Uterus (tissue), 4 donors: ENCODE results near the gene SH2D1A. TPM values are rescaled to one million over a fixed set of nuclear protein-coding genes. Genes with fewer than 3 reads are reported as not detected.

ENCODE experiments used
- DNase-seq, 2 donors: peaks; one replicate each; pipeline ENCODE4 v3.0.0-alpha.2; 2019 to 2020
- H3K27ac ChIP-seq, 2 donors: fragments of 200-600 bp; sonication (generic); 1 replicate in 1 of 2; 2 replicates in 1 of 2; pipeline ENCODE4 v1.5.1; 2016 to 2018
- H3K27me3 ChIP-seq, 2 donors: fragments of 200-600 bp; sonication (generic); one replicate each; pipeline ENCODE4 v1.5.1; 2018 to 2019; ENCODE audit warnings: control low read depth in 1 of 2
- H3K36me3 ChIP-seq, 2 donors: fragments of 200-600 bp; sonication (generic); one replicate each; pipeline ENCODE4 v1.5.1; 2019; ENCODE audit warnings: control low read depth in 1 of 2
- H3K4me1 ChIP-seq, 2 donors: fragments of 200-600 bp; sonication (generic); one replicate each; pipeline ENCODE4 v1.5.1; 2018 to 2019; ENCODE audit warnings: control low read depth in 1 of 2
- H3K4me3 ChIP-seq, 2 donors: fragments of 200-600 bp; sonication (generic); 1 replicate in 1 of 2; 2 replicates in 1 of 2; pipeline ENCODE4 v1.5.1; 2018 to 2019; ENCODE audit warnings: mild to moderate bottlenecking in 1 of 2
- H3K9me3 ChIP-seq, 2 donors: fragments of 200-600 bp; sonication (generic); one replicate each; pipeline ENCODE4 v1.5.1; 2019; ENCODE audit warnings: control low read depth in 1 of 2
- POLR2A ChIP-seq, 2 donors: fragments of 450-650 bp; IDR thresholded peaks; one replicate each; pipeline ENCODE4 v1.6.1; 2016; ENCODE audit warnings: antibody characterized with exemption in 2 of 2, mild to moderate bottlenecking in 1 of 2, moderate library complexity in 1 of 2
- intact Hi-C: fragments of 100-400 bp; cut with DNase I; formaldehyde crosslinking; loops from one replicate; pipeline ENCODE4 v1.15.1; 2023; ENCODE audit warnings: low total_unique reads
- small RNA-seq: library from RNA; depleted of rRNA; stranded (forward); fragments of <200 nt; gene quantifications from one replicate; pipeline ENCODE3, GENCODE V24; 2016
- total RNA-seq, 4 donors: library from RNA; depleted of rRNA in 3 of 4; stranded (reverse); fragments of >200 nt in 3 of 4; gene quantifications; one replicate each; pipeline versions ENCODE4 v1.1.0 to v1.2.4, GENCODE V29; 2014 to 2023
- TF ChIP-seq, protein P1 (sequence below), 4 experiments: fragments of 200-600 bp in 2 of 4; fragments of 450-650 bp in 2 of 4; sonication (generic) in 2 of 4; IDR thresholded peaks; one replicate each; pipeline ENCODE4 v1.5.1; 2016 to 2019; ENCODE audit warnings: antibody characterized with exemption in 4 of 4, mild to moderate bottlenecking in 2 of 4, moderate library complexity in 1 of 4
- donor health status: DM: yes; HTN: yes; CAD: no.

Gene SH2D1A
- total RNA-seq, 4 donors from 2014 or later = 0.43 to 2.4 (median 0.76) TPM; not detected in 1

GRCh38 chrX:124414281-124414680 lies 67.9 kb downstream of the SH2D1A start:
- Histone ChIP-seq H3K27me3 (no peaks in the 10 kb centered on the region), H3K4me1 (no peaks in the 10 kb centered on the region), H3K9me3 (no peaks in the 10 kb centered on the region), H3K4me3 (no peak overlapping the region), H3K36me3 (no peaks in the 10 kb centered on the region), H3K27ac (no peak overlapping the region)
- intact Hi-C loops = no loop called here
- no peak for DNase-seq
- TF ChIP-seq POLR2A (IDR thresholded peaks at IDR 0.05) = no peak
- TF ChIP-seq, protein P1, sequence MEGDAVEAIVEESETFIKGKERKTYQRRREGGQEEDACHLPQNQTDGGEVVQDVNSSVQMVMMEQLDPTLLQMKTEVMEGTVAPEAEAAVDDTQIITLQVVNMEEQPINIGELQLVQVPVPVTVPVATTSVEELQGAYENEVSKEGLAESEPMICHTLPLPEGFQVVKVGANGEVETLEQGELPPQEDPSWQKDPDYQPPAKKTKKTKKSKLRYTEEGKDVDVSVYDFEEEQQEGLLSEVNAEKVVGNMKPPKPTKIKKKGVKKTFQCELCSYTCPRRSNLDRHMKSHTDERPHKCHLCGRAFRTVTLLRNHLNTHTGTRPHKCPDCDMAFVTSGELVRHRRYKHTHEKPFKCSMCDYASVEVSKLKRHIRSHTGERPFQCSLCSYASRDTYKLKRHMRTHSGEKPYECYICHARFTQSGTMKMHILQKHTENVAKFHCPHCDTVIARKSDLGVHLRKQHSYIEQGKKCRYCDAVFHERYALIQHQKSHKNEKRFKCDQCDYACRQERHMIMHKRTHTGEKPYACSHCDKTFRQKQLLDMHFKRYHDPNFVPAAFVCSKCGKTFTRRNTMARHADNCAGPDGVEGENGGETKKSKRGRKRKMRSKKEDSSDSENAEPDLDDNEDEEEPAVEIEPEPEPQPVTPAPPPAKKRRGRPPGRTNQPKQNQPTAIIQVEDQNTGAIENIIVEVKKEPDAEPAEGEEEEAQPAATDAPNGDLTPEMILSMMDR (IDR thresholded peaks at IDR 0.05) = no peak

GRCh38 chrX:124415115-124415800 lies 68.9 kb downstream of the SH2D1A start:
- no peaks in the 10 kb centered on the region for H3K9me3 ChIP-seq
- no peak for TF ChIP-seq POLR2A (IDR thresholded peaks at IDR 0.05)
- TF ChIP-seq, protein P1 (IDR thresholded peaks at IDR 0.05) = no peak
- H3K36me3 ChIP-seq = no peaks in the 10 kb centered on the region
- intact Hi-C loops = no loop called here
- H3K4me3 ChIP-seq = no peak overlapping the region
- no peak for DNase-seq
- H3K27ac ChIP-seq = no peak overlapping the region
- no peaks in the 10 kb centered on the region for H3K4me1 ChIP-seq
- no peaks in the 10 kb centered on the region for H3K27me3 ChIP-seq

DNA sequence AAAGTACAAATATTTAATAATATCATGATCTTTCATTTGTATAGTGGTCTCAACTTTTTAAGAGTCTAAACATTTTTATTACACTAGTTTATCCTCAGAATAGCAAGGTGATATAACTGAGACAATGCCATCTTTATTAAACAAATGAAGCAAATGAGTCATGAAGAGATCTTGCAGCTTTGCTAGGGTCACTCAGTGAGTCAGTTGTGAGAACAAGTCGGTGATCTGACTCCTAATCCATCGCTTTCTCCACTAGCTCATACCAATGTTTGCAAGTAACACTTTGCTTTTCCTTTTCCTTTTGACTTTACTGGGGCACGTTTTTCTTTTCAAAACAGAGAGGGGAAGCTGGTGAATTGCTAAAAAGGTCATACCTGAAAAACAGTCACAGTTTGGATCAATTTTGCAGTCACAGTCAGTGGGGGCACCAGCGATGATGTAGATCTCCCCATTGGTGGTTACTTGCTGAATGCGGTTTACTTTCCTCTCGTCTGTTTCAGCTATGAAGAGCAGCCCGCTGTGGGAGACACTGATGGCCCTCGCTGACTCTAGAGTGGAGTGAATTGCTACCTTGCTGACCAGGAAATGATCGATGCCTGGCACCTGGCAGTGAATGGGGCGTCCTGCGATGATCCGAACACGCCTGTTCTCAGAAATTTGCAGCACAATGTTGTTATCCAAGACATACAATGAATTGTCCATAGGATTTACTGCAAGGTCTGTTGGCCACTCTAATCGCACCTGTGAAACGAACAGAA lies 75.7 kb downstream of the SH2D1A start:
- Histone ChIP-seq H3K4me1 (no peaks in the 10 kb centered on the region), H3K9me3 (no peaks in the 10 kb centered on the region), H3K36me3 (no peaks in the 10 kb centered on the region), H3K4me3 (no peak overlapping the region), H3K27ac (no peak overlapping the region), H3K27me3 (peaks cover 0 to 3% of the 10 kb centered on the region in 2 donors)
- no peak for DNase-seq
- intact Hi-C loops = no loop called here
- no peak for TF ChIP-seq POLR2A (IDR thresholded peaks at IDR 0.05)
- TF ChIP-seq, protein P1 (IDR thresholded peaks at IDR 0.05) = no peak

Small RNA genes within 50 kb of the gene (small RNA-seq; reads per million reads assigned to genes)
- gene AL022718.1 = not detected

Other genes with a start within 250 kb of the SH2D1A start
- gene TEX13D, start 13.9 kb upstream of the SH2D1A start, total RNA-seq = not detected